Left forelimb (tissue), 1 donor: ENCODE data around the gene GHDC.
"Not testable (repeated sequence)": the region's sequence is repeated elsewhere in the genome, so short reads cannot be mapped to it uniquely, and the experiment has no call there.

Source experiments
- DNase-seq: peaks from one replicate; pipeline ENCODE4 v3.0.0-alpha.2; 2018; ENCODE audit warnings: low spot score

The GHDC gene

GRCh38 chr17:42202696-42203095 lies 8.4 kb upstream of the GHDC start:
- DNase-seq = no peak

DNA sequence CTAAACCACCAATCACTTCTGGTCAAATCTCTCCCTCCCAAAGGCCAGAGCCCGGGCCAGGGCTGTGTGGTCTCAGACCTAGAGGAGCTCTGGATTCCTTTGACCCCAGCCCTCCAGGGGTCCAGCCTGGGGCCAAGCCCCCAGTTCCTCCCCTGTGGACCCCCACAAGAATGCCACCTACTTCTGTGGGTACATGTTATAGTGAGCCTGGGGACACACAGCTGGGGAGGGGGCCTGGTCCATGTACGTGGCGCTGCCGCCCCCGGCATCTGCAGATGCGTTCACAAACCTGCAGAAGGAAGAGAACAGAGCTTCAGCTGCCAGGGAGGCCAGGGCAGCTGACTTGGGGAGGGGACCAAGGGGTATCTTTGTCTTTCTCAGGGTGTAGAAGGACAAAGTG lies 7.9 kb upstream of the GHDC start:
- DNase-seq = no peak

- DNase-seq = no peak
Measured at GRCh38 chr17:42201458-42201772, 7.1 kb upstream of the GHDC start.

- no peak for DNase-seq
Measured at GRCh38 chr17:42200706-42201457, 6.6 kb upstream of the GHDC start.

GRCh38 chr17:42199416-42200011 lies 5.2 kb upstream of the GHDC start:
- DNase-seq = no peak

DNA sequence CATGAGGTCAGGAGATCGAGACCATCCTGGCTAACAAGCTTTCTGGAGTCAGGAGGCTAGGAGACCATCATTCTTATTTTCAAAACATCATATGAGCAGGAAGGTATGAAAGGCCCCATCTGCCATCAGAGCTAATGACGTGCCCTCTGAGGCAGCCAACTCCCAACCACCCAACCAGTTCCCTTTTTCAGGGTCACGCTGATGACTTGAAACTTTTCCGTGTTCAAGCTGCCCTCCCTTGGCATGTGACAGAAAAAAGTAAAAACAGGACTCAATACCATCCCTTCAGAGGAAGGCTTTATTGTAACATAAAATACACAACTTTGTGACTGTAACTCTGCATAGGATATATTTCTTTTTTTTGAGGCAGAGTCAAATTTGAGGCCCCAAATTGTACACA lies 4.6 kb upstream of the GHDC start:
- DNase-seq = no peak

DNA sequence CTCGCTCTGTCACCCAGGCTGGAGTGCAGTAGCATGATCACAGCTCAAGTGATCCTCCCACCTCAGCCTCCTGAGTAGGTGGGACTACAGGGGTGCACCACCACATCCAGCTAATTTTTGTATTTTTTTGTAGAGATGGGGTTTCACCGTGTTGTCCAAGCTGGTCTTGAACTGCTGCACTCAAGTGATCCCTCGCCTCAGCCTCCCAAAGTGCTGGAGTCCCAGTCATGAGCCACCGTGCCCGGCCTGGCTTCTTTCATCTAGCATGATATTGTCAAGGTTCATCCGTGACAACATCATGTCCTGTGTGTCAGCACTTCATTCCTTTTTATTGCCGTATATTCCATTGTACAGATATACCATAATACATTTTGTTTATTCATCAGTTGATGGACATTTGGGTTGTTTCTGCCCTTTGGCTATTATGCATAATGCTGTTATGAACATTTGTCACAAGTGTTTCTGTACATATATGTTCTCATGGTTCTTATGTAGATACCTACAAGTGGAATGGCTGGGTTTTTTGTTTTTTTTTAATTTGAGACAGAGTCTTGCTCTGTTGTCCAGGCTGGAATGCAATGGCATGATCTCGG lies 3.4 kb upstream of the GHDC start:
- no peak for DNase-seq

GRCh38 chr17:42193216-42193968 lies 902 bp downstream of the GHDC start:
- no peak for DNase-seq

- no peak for DNase-seq
Measured at GRCh38 chr17:42192189-42193126, 1.8 kb downstream of the GHDC start.

DNA sequence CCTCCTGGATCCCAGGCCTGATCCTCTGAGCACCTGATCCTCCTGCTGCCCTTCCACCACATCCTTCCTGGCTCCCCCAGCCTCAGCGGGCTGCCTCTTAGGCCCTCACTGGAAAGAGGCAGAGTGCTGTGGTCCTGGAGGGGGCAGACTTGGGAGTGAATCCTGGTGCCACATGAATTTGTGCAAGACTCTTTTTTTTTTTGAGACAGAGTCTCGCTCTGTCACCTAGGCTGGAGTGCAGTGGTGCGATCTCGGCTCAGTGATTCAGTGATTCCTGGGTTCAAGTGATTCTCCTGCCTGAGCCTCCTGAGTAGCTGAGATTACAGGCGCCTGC lies 3.1 kb downstream of the GHDC start:
- no peak for DNase-seq

- DNase-seq = no peak
Measured at GRCh38 chr17:42190491-42191274, 3.6 kb downstream of the GHDC start.

DNA sequence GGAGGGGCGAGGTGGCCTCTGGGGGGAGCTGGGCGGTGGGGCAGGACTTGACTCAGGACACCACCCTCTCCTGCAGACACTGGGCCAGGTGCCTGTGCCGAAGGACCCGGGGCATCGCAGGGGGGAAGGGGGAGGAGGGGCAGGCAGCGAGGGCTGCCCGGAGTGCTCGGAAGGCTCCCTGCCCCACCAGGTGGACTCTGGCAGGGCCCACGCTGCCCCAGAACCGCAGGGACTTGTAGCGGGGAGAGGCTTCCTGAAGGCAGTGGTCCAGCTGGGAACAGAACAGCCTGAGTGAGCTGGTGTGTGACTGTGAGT lies 4.7 kb downstream of the GHDC start:
- DNase-seq = no peak

- no peak for DNase-seq
Measured at GRCh38 chr17:42188749-42189650, 5.3 kb downstream of the GHDC start.

DNA sequence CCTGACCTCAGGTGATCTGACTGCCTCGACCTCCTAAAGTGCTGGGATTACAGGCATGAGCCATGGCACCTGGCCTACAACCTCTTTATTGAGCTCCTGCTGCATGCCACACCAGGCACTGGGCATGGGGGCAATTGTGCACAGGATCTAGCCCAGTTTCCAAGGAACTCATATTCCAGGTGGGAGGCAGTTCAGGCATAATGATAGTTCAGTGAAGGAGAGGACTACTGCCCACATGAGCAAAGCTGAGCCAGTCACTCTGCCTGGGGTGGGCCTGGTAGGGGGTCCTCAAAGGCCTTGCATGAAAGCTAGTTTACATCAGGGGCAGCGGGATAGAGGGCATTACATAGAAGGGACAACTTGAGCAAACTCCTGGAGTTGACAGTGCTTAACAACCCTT lies 6.5 kb downstream of the GHDC start:
- DNase-seq = no peak

GRCh38 chr17:42186191-42186590 lies 8.1 kb downstream of the GHDC start:
- not testable (repeated sequence) for DNase-seq

DNA sequence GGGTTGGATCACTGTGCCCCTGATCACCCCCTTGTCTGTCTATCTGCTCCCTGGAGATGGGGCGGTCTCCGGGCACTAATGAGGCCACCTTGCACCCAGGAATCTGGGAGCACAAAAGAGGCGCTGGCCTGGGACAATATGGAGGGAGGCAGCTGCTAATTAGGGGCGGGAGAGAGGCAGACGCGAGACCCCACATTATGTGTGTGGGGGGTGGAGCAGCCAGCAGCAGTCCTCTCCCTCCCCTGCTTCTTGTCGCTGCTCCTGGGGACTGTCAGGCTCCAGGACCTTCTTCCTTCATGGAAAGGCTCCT lies 8.7 kb downstream of the GHDC start:
- no peak for DNase-seq

- no peak for DNase-seq
Measured at GRCh38 chr17:42184713-42185620, 9.3 kb downstream of the GHDC start, which contains the start of gene HCRT. TSS of gene HCRT (minus strand) at chr17:42185452. CDS start at chr17:42185365, 87 bp downstream.

DNA sequence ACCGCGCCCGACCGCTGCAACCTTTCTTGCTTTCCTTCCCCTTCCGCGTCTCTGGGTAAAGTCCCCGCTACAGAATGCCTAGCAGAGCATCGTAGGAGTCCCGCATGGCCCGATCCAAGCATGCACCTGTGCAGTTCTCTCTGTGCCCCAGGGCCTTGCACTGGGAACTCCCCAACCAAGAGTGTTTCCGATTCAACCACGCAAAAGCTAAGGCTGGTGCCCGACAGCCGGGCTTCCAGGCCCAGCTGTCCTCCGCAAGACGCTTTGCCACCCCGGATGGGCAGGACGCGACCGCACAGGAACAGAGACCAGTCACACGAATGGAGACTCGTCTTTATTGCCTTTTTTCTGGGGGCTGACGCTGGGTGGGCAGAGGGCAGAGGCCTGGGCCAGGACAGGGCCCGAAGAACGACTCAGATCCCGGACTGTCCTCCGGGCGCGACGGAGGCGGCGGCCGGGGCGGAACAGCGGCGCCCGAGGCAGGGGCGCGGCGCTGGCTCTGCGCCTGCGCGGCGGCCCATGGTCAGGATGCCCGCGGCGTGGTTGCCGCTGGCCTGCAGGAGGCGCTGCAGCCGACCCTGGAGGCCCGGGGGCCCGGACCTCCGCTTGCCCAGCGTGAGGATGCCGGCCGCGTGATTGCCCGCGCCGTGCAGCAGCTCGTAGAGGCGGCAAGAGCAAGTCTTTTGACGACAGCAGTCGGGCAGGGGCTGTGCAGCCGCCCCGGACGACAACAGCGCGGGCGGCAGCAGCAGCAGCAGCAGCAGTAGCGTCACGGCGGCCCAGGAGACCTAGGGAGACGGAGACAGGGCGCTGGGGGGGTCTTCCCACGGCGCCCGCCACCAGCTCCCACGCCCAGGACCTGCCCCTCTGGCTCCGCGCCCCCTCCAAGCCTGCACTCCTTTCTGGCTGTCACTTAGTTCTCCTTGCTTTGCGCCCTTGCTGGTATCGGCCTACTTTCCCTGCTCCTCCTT lies 10.3 kb downstream of the GHDC start:
- DNase-seq = peak; percentile 83
